NCI-H526 treated with DMSO at 0.1 percent for 48 hours (cell line): ENCODE data around the gene GPHN.
A peak's percentile ranks its signal among the peaks of the same experiment; 100 is the strongest.

Experiments used
- DNase-seq: peaks from one replicate; lab custom pipeline; 2025; lab: John Stamatoyannopoulos, UW

Gene GPHN

GRCh38 chr14:66601932-66602578 lies 94.1 kb downstream of the GPHN start:
- no peak for DNase-seq

- no peak for DNase-seq
These were observed 96.0 kb downstream of the GPHN start for GRCh38 chr14:66603945-66604344.

GRCh38 chr14:66606826-66607225 lies 98.9 kb downstream of the GPHN start:
- no peak for DNase-seq

GRCh38 chr14:66610154-66610563 lies 102.2 kb downstream of the GPHN start:
- DNase-seq = no peak

GRCh38 chr14:66613344-66613743 lies 105.4 kb downstream of the GPHN start:
- no peak for DNase-seq

GRCh38 chr14:66619952-66620351 lies 112.0 kb downstream of the GPHN start:
- DNase-seq = no peak

- no peak for DNase-seq
These were observed 115.9 kb downstream of the GPHN start for GRCh38 chr14:66623838-66624237.

GRCh38 chr14:66624336-66624937 lies 116.5 kb downstream of the GPHN start:
- peak; percentile 44 for DNase-seq

- no peak for DNase-seq
These were observed 120.7 kb downstream of the GPHN start for GRCh38 chr14:66628636-66629035.

GRCh38 chr14:66629499-66629898 lies 121.6 kb downstream of the GPHN start:
- DNase-seq = no peak

- no peak for DNase-seq
These were observed 126.9 kb downstream of the GPHN start for GRCh38 chr14:66634876-66635275.

GRCh38 chr14:66635435-66635834 lies 127.5 kb downstream of the GPHN start:
- no peak for DNase-seq

- no peak for DNase-seq
These were observed 128.3 kb downstream of the GPHN start for GRCh38 chr14:66636240-66636639.

- no peak for DNase-seq
These were observed 130.7 kb downstream of the GPHN start for GRCh38 chr14:66638689-66639088.

GRCh38 chr14:66641861-66642635 lies 134.1 kb downstream of the GPHN start:
- DNase-seq = no peak

- no peak for DNase-seq
These were observed 135.4 kb downstream of the GPHN start for GRCh38 chr14:66643344-66643743.

- DNase-seq = no peak
These were observed 137.8 kb downstream of the GPHN start for GRCh38 chr14:66645716-66646115.

GRCh38 chr14:66649498-66649897 lies 141.6 kb downstream of the GPHN start:
- no peak for DNase-seq

GRCh38 chr14:66650491-66650911 lies 142.6 kb downstream of the GPHN start:
- DNase-seq = no peak

GRCh38 chr14:66651536-66652220 lies 143.7 kb downstream of the GPHN start:
- no peak for DNase-seq

- DNase-seq = no peak
These were observed 144.7 kb downstream of the GPHN start for GRCh38 chr14:66652525-66653106.

- DNase-seq = no peak
These were observed 149.8 kb downstream of the GPHN start for GRCh38 chr14:66657780-66658179.
